Stimulated activated CD8-positive, alpha-beta memory T cell treated with anti-CD3 and anti-CD28 coated beads, Interleukin-7, amount 100 ng/mL, for 48 hours (primary cell): ENCODE data around the gene MYOG.

Source experiments
- DNase-seq, 2 donors: peaks; one replicate each; pipeline ENCODE4 v3.0.0-alpha.2; 2020; ENCODE audit warnings: low read depth in 1 of 2; ENCODE audit errors: extremely low read depth in 1 of 2

Gene MYOG

GRCh38 chr1:203049077-203049476 is 36.7 kb downstream of the MYOG start:
- no peak for DNase-seq

- no peak for DNase-seq
These were observed 37.2 kb downstream of the MYOG start for GRCh38 chr1:203048555-203049051.

GRCh38 chr1:203048086-203048485 is 37.7 kb downstream of the MYOG start:
- no peak for DNase-seq

- DNase-seq: no peak
These were observed 38.7 kb downstream of the MYOG start for GRCh38 chr1:203046984-203047630.

- DNase-seq: no peak
These were observed 39.8 kb downstream of the MYOG start for GRCh38 chr1:203045821-203046594.

GRCh38 chr1:203045336-203045735 is 40.5 kb downstream of the MYOG start:
- DNase-seq: no peak

- no peak for DNase-seq
These were observed 41.1 kb downstream of the MYOG start for GRCh38 chr1:203044546-203045250.

- DNase-seq: no peak
These were observed 41.8 kb downstream of the MYOG start for GRCh38 chr1:203043830-203044545.

- DNase-seq: no peak
These were observed 44.4 kb downstream of the MYOG start for GRCh38 chr1:203041351-203041932.

- DNase-seq: no peak
These were observed 45.1 kb downstream of the MYOG start for GRCh38 chr1:203040513-203041275.

- no peak for DNase-seq
These were observed 46.0 kb downstream of the MYOG start for GRCh38 chr1:203039609-203040512.

GRCh38 chr1:203038891-203039608 is 46.8 kb downstream of the MYOG start:
- DNase-seq: peak; percentile 18 to 25

GRCh38 chr1:203038217-203038741 is 47.5 kb downstream of the MYOG start:
- no peak for DNase-seq

- DNase-seq: no peak
These were observed 48.2 kb downstream of the MYOG start for GRCh38 chr1:203037509-203038190.

- DNase-seq: no peak
These were observed 49.3 kb downstream of the MYOG start for GRCh38 chr1:203036537-203036936.

GRCh38 chr1:203036135-203036534 is 49.7 kb downstream of the MYOG start:
- DNase-seq: no peak
